AG10803 (cell line): ENCODE measurements around the gene CLK2.

Source experiments
- DNase-seq: peaks from one replicate; pipeline ENCODE4 v3.0.0; 2010; ENCODE audit warnings: low read depth
- H3K4me3 ChIP-seq: 2 replicates; pipeline ENCODE4 v1.5.1; 2011; ENCODE audit warnings: mild to moderate bottlenecking, low read length, control low read depth
- CTCF ChIP-seq: conservative IDR thresholded peaks from 2 replicates; pipeline ENCODE4 v1.5.1; 2011; ENCODE audit warnings: mild to moderate bottlenecking, low read length, control low read depth, inconsistent platforms

Gene CLK2

GRCh38 chr1:155254714-155255242 is 18.5 kb downstream of the CLK2 start:
- H3K4me3 ChIP-seq = peak overlapping the region; percentile 80
- no peak for TF ChIP-seq CTCF
- DNase-seq = no peak

GRCh38 chr1:155254228-155254713 is 19.0 kb downstream of the CLK2 start:
- TF ChIP-seq CTCF = no peak
- no peak for DNase-seq
- peak overlapping the region; percentile 80 for H3K4me3 ChIP-seq

GRCh38 chr1:155253797-155254196 is 19.5 kb downstream of the CLK2 start:
- no peak for DNase-seq

GRCh38 chr1:155253208-155253607 is 20.1 kb downstream of the CLK2 start:
- no peak for DNase-seq
- TF ChIP-seq CTCF = no peak
- peak overlapping the region; percentile 80 for H3K4me3 ChIP-seq

More at GRCh38 chr1:155253797-155254196, 19.5 kb downstream of the CLK2 start:
- H3K4me3 ChIP-seq = peak overlapping the region; percentile 80
- TF ChIP-seq CTCF = no peak

GRCh38 chr1:155251566-155251965 is 21.7 kb downstream of the CLK2 start:
- TF ChIP-seq CTCF = no peak
- no peak for DNase-seq
- no peak overlapping the region for H3K4me3 ChIP-seq

GRCh38 chr1:155250633-155251449 is 22.5 kb downstream of the CLK2 start:
- H3K4me3 ChIP-seq = no peak overlapping the region
- DNase-seq = peak; percentile 87
- TF ChIP-seq CTCF = peak; percentile 99

GRCh38 chr1:155250246-155250632 is 23.1 kb downstream of the CLK2 start:
- DNase-seq = no peak
- TF ChIP-seq CTCF = no peak
- H3K4me3 ChIP-seq = no peak overlapping the region
